H1 (cell line): ENCODE data around the gene COL19A1. TPM values are rescaled to one million over a fixed set of nuclear protein-coding genes. Genes with fewer than 3 reads are reported as not detected.

ENCODE experiments used
- CTCF ChIA-PET: fragments of 300-600 bp; sonication (Branson Sonifier 250); formaldehyde crosslinking; loops from one replicate; lab custom pipeline; 2021; ENCODE audit not compliant: partially characterized antibody; lab: Charles Lee
- POLR2A ChIA-PET: fragments of 300-600 bp; sonication (Branson Sonifier 250); formaldehyde crosslinking; loops from one replicate; lab custom pipeline; 2021; ENCODE audit warnings: inconsistent platforms; ENCODE audit not compliant: partially characterized antibody; lab: Charles Lee
- DNase-seq, 2 experiments: peaks; one replicate each; pipeline versions ENCODE4 v3.0.0 to v3.0.0-alpha.2; 2010 to 2022; ENCODE audit warnings: low spot score in 2 of 2, low read depth in 1 of 2, mixed read lengths in 1 of 2
- FAIRE-seq: peaks from 2 replicates; lab custom pipeline; 2011; peaks lifted over from hg19 to GRCh38; lab: Jason Lieb, UNC
- H2AFZ ChIP-seq: 2 replicates; pipeline ENCODE4 v1.8.1; 2012; ENCODE audit warnings: low read length, inconsistent platforms
- H2AK5ac ChIP-seq: 2 replicates; pipeline ENCODE4 v1.6.1; 2013; ENCODE audit warnings: low read depth, low read length
- H2BK120ac ChIP-seq: replicated peaks from 2 replicates; pipeline ENCODE3; 2013; ENCODE audit warnings: low read depth, low read length, inconsistent platforms
- H2BK12ac ChIP-seq: 2 replicates; pipeline ENCODE4 v1.6.1; 2013; ENCODE audit warnings: low read depth, low read length
- H2BK15ac ChIP-seq: 2 replicates; pipeline ENCODE4 v1.6.1; 2013; ENCODE audit warnings: low read length
- H2BK20ac ChIP-seq: 2 replicates; pipeline ENCODE4 v1.6.1; 2013; ENCODE audit warnings: low read length
- H2BK5ac ChIP-seq: 2 replicates; pipeline ENCODE4 v1.6.1; 2013; ENCODE audit warnings: low read depth, low read length
- H3K14ac ChIP-seq: 2 replicates; pipeline ENCODE4 v1.6.1; 2013; ENCODE audit warnings: inconsistent platforms; ENCODE audit not compliant: insufficient read length
- H3K18ac ChIP-seq: 2 replicates; pipeline ENCODE4 v1.6.1; 2013; ENCODE audit warnings: low read length; ENCODE audit errors: extremely low read depth
- H3K23ac ChIP-seq: 2 replicates; pipeline ENCODE4 v1.6.1; 2013; ENCODE audit warnings: inconsistent platforms; ENCODE audit not compliant: insufficient read length
- H3K23me2 ChIP-seq: 2 replicates; pipeline ENCODE4 v1.6.1; 2013; ENCODE audit warnings: low read depth, low read length
- H3K27ac ChIP-seq: 2 replicates; pipeline ENCODE4 v1.6.1; 2011; ENCODE audit warnings: low read depth, low read length, inconsistent platforms
- H3K27me3 ChIP-seq, 4 experiments: replicated peaks in 1 of 4; 1 replicate in 1 of 4; 2 replicates in 3 of 4; pipeline versions ENCODE4 v1.6.1 to v1.8.1; 2011 to 2013; ENCODE audit warnings: low read length in 3 of 4, mild to moderate bottlenecking in 3 of 4, inconsistent platforms in 2 of 4, mixed read lengths in 2 of 4, moderate library complexity in 1 of 4; ENCODE audit not compliant: control insufficient read depth in 3 of 4, insufficient read depth in 3 of 4; ENCODE audit errors: extremely low read depth in 1 of 4
- H3K36me3 ChIP-seq, 4 experiments: 2 replicates each; pipeline versions ENCODE4 v1.6.1 to v1.8.1; 2011 to 2013; ENCODE audit warnings: mild to moderate bottlenecking in 4 of 4, low read length in 3 of 4, moderate library complexity in 2 of 4, control low read depth in 1 of 4, inconsistent platforms in 1 of 4; ENCODE audit not compliant: insufficient read depth in 4 of 4, control insufficient read depth in 2 of 4
- H3K4ac ChIP-seq: replicated peaks from 2 replicates; pipeline ENCODE3; 2013; ENCODE audit warnings: low read length, low read depth, mixed read lengths, inconsistent platforms; ENCODE audit not compliant: insufficient read length
- H3K4me1 ChIP-seq, 4 experiments: replicated peaks in 1 of 4; 1 replicate in 1 of 4; 2 replicates in 3 of 4; pipeline versions ENCODE4 v1.6.1 to v1.8.1; 2011 to 2013; ENCODE audit warnings: low read length in 3 of 4, inconsistent platforms in 2 of 4, mixed read lengths in 1 of 4; ENCODE audit not compliant: insufficient read depth in 4 of 4, control insufficient read depth in 3 of 4
- H3K4me2 ChIP-seq, 2 experiments: 2 replicates each; pipeline versions ENCODE4 v1.6.1 to v1.8.1; 2011 to 2013; ENCODE audit warnings: low read depth in 2 of 2, low read length in 2 of 2, control low read depth in 1 of 2, inconsistent platforms in 1 of 2, mild to moderate bottlenecking in 1 of 2; ENCODE audit not compliant: insufficient read depth in 1 of 2
- H3K4me3 ChIP-seq, 4 experiments: fragments of 200-600, 300-600 bp in 1 of 4; sonication (generic), shearing (Covaris generic), sonication (Bioruptor Twin) in 1 of 4; 2 replicates each; pipeline versions ENCODE4 v1.5.1 to v1.8.1; 2011 to 2016; ENCODE audit warnings: low read length in 4 of 4, low read depth in 3 of 4, control low read depth in 2 of 4, inconsistent platforms in 2 of 4, mild to moderate bottlenecking in 2 of 4, mixed read lengths in 1 of 4, moderate library complexity in 1 of 4; ENCODE audit not compliant: insufficient read depth in 2 of 4; ENCODE audit errors: extremely low read depth in 1 of 4
- H3K56ac ChIP-seq: replicated peaks from 2 replicates; pipeline ENCODE3; 2013; ENCODE audit warnings: low read depth, mild to moderate bottlenecking, mixed read lengths, low read length, inconsistent platforms; ENCODE audit not compliant: insufficient read length
- H3K79me1 ChIP-seq: 2 replicates; pipeline ENCODE4 v1.6.1; 2013; ENCODE audit warnings: low read depth, low read length, control low read depth
- H3K79me2 ChIP-seq, 2 experiments: 2 replicates each; pipeline versions ENCODE4 v1.6.1 to v1.8.1; 2012 to 2013; ENCODE audit warnings: low read length in 2 of 2, mild to moderate bottlenecking in 2 of 2, inconsistent platforms in 1 of 2; ENCODE audit not compliant: insufficient read depth in 2 of 2, control insufficient read depth in 1 of 2
- H3K9ac ChIP-seq, 4 experiments: replicated peaks in 1 of 4; 1 replicate in 1 of 4; 2 replicates in 3 of 4; pipeline versions ENCODE4 v1.6.1 to v1.8.1; 2011 to 2013; ENCODE audit warnings: low read depth in 3 of 4, low read length in 3 of 4, control low read depth in 2 of 4, mild to moderate bottlenecking in 2 of 4, moderate library complexity in 2 of 4, inconsistent platforms in 1 of 4; ENCODE audit errors: extremely low read depth in 1 of 4
- H3K9me3 ChIP-seq, 2 experiments: 2 replicates each; pipeline versions ENCODE4 v1.6.1 to v1.8.1; 2012 to 2013; ENCODE audit warnings: mild to moderate bottlenecking in 2 of 2, moderate library complexity in 2 of 2, control low read depth in 1 of 2, inconsistent platforms in 1 of 2, low read depth in 1 of 2, low read length in 1 of 2, mixed read lengths in 1 of 2; ENCODE audit not compliant: insufficient read depth in 2 of 2
- H4K20me1 ChIP-seq, 2 experiments: replicated peaks in 1 of 2; 2 replicates each; pipeline versions ENCODE3 to v1.8.1; 2011 to 2013; ENCODE audit warnings: inconsistent platforms in 2 of 2, low read length in 2 of 2, mild to moderate bottlenecking in 1 of 2; ENCODE audit not compliant: insufficient read depth in 2 of 2, control insufficient read depth in 1 of 2
- H4K5ac ChIP-seq: 2 replicates; pipeline ENCODE4 v1.6.1; 2013; ENCODE audit warnings: low read length, low read depth, mixed read lengths, inconsistent platforms; ENCODE audit not compliant: insufficient read length
- H4K8ac ChIP-seq: 2 replicates; pipeline ENCODE4 v1.8.0; 2013; ENCODE audit warnings: mild to moderate bottlenecking, moderate library complexity, low read length, inconsistent platforms; ENCODE audit not compliant: insufficient read depth; ENCODE audit errors: extremely low read depth
- H4K91ac ChIP-seq: replicated peaks from 2 replicates; pipeline ENCODE3; 2013; ENCODE audit warnings: low read length, mixed read lengths, inconsistent platforms; ENCODE audit not compliant: insufficient read length
- SP4 ChIP-seq: IDR thresholded peaks from 2 replicates; pipeline ENCODE4 v1.6.1; 2012; ENCODE audit warnings: low read length, inconsistent platforms
- TAF7 ChIP-seq: optimal IDR thresholded peaks from 2 replicates; pipeline ENCODE3; 2011; ENCODE audit warnings: low read depth, mild to moderate bottlenecking, inconsistent platforms, low read length, moderate library complexity, borderline replicate concordance
- TCF12 ChIP-seq: IDR thresholded peaks from 2 replicates; pipeline ENCODE4 v1.6.1; 2011; ENCODE audit warnings: low read depth, mild to moderate bottlenecking, low read length
- TEAD4 ChIP-seq: IDR thresholded peaks from 2 replicates; pipeline ENCODE4 v1.6.1; 2012; ENCODE audit warnings: low read depth, low read length, inconsistent platforms, mixed read lengths
- WGBS, 2 experiments: shearing (Covaris generic) in 1 of 2; methylation state at CpG; one replicate each; pipeline versions ENCODE4 v1.1.6 to v1.1.7; 2013 to 2015; ENCODE audit warnings: low lambda C conversion rate in 2 of 2, mixed read lengths in 2 of 2, inconsistent platforms in 1 of 2, low coverage in 1 of 2, missing lambda C conversion rate in 1 of 2; ENCODE audit not compliant: insufficient replicate concordance in 2 of 2, insufficient coverage in 1 of 2, insufficient read length in 1 of 2; ENCODE audit errors: extremely low coverage in 1 of 2, missing lambda C conversion rate in 1 of 2; 5-methylcytosine and 5-hydroxymethylcytosine counted together
- polyA plus RNA-seq, 7 experiments: library from polyadenylated mRNA; depleted of rRNA in 3 of 7; stranded (reverse) in 5 of 7; unstranded in 2 of 7; fragments of >200 nt in 5 of 7; fragments of 200-250 nt in 2 of 7; gene quantifications; 1 replicate in 5 of 7; 2 replicates in 1 of 7; 4 replicates in 1 of 7; pipeline versions ENCODE4 v1.2.1 to v1.2.3, GENCODE V29; 2011 to 2013; ENCODE audit warnings: missing spikeins in 2 of 7, mixed read lengths in 2 of 7
- total RNA-seq: library from RNA; stranded (reverse); fragmentation: NEBNext Ultra II Directional; extraction: Animal tissue kit (Norgen Biotek cat#: 25700); gene quantifications from 2 replicates; pipeline ENCODE4 v1.2.1, GENCODE V29; 2021

The COL19A1 gene
- total and polyA plus RNA-seq, 2 of the 8 experiments (the other 6 are each of a cell fraction or from before 2014, with no cell fraction given), result not detected

DNA sequence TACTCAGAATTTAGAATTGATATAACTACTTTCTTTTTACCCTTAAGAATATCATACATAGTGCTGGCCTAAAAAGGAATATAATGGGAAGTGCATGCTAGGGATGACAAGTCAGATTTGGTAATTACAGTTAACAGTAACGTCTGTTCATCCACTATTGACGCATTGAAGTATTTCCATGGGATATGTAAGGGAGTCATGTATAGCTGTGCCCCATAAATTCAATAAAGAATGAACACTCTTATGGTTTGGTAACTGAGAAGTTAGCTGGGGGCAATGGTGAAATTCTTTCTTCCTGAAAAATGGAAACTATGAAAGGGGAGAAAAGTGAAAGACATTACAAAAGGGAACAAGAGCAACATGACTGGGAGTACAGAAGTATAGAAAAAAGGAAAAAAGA lies 2.6 kb upstream of the COL19A1 start:
- Histone ChIP-seq H3K9me3 (no peaks in the 10 kb centered on the region), H4K20me1 (no peaks in the 10 kb centered on the region), H4K91ac (no peak overlapping the region), H2AK5ac (no peak overlapping the region), H3K79me2 (no peaks in the 10 kb centered on the region), H3K27ac (no peak overlapping the region), H3K56ac (no peak overlapping the region), H4K5ac (no peak overlapping the region), H3K14ac (no peak overlapping the region), H3K36me3 (no peaks in the 10 kb centered on the region), H3K4me1 (peaks cover 0 to 2% (median under 1%) of the 10 kb centered on the region in 4 experiments; a peak in 4 of 7 replicates), H2BK20ac (no peak overlapping the region), H2AFZ (no peak overlapping the region), H2BK120ac (no peak overlapping the region), H3K27me3 (peaks cover 2 to 32% (median 21%) of the 10 kb centered on the region in 4 experiments), H3K4me3 (no peak overlapping the region), H2BK12ac (no peak overlapping the region), H4K8ac (no peak overlapping the region), H3K4ac (no peak overlapping the region), H3K23ac (no peak overlapping the region), H3K18ac (no peak overlapping the region), H2BK5ac (no peak overlapping the region), H3K4me2 (no peak overlapping the region), H3K9ac (no peak overlapping the region), H3K79me1 (no peaks in the 10 kb centered on the region), H2BK15ac (no peak overlapping the region), H3K23me2 (peaks cover 14% of the 10 kb centered on the region)
- FAIRE-seq, result no peak
- CTCF ChIA-PET, result interaction anchor here (2.0 kb wide), 1 partner anchor 31 kb away, joined by 4 read pairs; no protein-coding TSS in a partner anchor
- POLR2A ChIA-PET, result no interaction called here
- 97% methylated on average over 2 of the region's 2 CpGs; no CpG with 5 or more reads in 1 of the 2 experiments for WGBS, 2 experiments
- DNase-seq, result no peak
- TF ChIP-seq TCF12 (no peak), TEAD4 (no peak), SP4 (no peak), TAF7 (no peak)
